Testis (tissue), 3 donors: ENCODE measurements around the gene TCF4. TPM values are rescaled to one million over a fixed set of nuclear protein-coding genes. Genes with fewer than 3 reads are reported as not detected.

Source experiments
- DNase-seq: peaks from one replicate; pipeline ENCODE4 v3.0.0-alpha.2; 2019
- H3K27ac ChIP-seq, 2 donors: fragments of 200-600 bp; sonication (generic); one replicate each; pipeline ENCODE4 v1.5.1; 2019
- H3K27me3 ChIP-seq: fragments of 200-600 bp; sonication (generic); one replicate; pipeline ENCODE4 v1.5.1; 2019
- H3K36me3 ChIP-seq: fragments of 200-600 bp; sonication (generic); one replicate; pipeline ENCODE4 v1.5.1; 2017; ENCODE audit warnings: low read depth; ENCODE audit errors: missing control alignments
- H3K4me1 ChIP-seq: fragments of 200-600 bp; sonication (generic); one replicate; pipeline ENCODE4 v1.5.1; 2019
- H3K4me3 ChIP-seq, 2 donors: fragments of 200-600 bp; sonication (generic); one replicate each; pipeline ENCODE4 v1.5.1; 2017 to 2019
- H3K9me3 ChIP-seq: fragments of 200-600 bp; sonication (generic); one replicate; pipeline ENCODE4 v1.5.1; 2017
- POLR2A ChIP-seq: fragments of 450-650 bp; IDR thresholded peaks from one replicate; pipeline ENCODE4 v1.6.1; 2017; ENCODE audit warnings: antibody characterized with exemption, mild to moderate bottlenecking, moderate library complexity
- WGBS, 2 donors: methylation state at CpG; one replicate each; pipeline ENCODE4 v1.1.5; 2018; 5-methylcytosine and 5-hydroxymethylcytosine counted together
- intact Hi-C: fragments of 100-400 bp; cut with DNase I; formaldehyde crosslinking; loops from one replicate; pipeline ENCODE4 v1.15.1; 2023; ENCODE audit warnings: low total_unique reads
- polyA plus RNA-seq: library from polyadenylated mRNA; stranded (reverse); fragments of 350-450 nt; fragmentation: Illumina TruSeq; extraction: RNeasy Lipid Tissue Mini Kit (QIAGEN cat#74804); gene quantifications from one replicate; pipeline ENCODE4 v1.2.3, GENCODE V29; 2014; ENCODE audit warnings: low read depth, low replicate concordance; ENCODE audit not compliant: insufficient read depth
- total RNA-seq, 2 donors: library from RNA; depleted of rRNA; stranded (reverse); fragments of >200 nt; gene quantifications; one replicate each; pipeline ENCODE4 v1.2.3, GENCODE V29; 2016
- TF ChIP-seq, protein P1 (sequence below), 3 experiments: fragments of 450-650 bp in 2 of 3; fragments of 200-600 bp in 1 of 3; sonication (generic) in 1 of 3; IDR thresholded peaks; one replicate each; pipeline ENCODE4 v1.5.1; 2016 to 2019; ENCODE audit warnings: antibody characterized with exemption in 3 of 3, mild to moderate bottlenecking in 2 of 3, moderate library complexity in 1 of 3

Gene TCF4
- total and polyA plus RNA-seq, 3 donors from 2014 or later: 50.8 to 122 (median 110) TPM

DNA sequence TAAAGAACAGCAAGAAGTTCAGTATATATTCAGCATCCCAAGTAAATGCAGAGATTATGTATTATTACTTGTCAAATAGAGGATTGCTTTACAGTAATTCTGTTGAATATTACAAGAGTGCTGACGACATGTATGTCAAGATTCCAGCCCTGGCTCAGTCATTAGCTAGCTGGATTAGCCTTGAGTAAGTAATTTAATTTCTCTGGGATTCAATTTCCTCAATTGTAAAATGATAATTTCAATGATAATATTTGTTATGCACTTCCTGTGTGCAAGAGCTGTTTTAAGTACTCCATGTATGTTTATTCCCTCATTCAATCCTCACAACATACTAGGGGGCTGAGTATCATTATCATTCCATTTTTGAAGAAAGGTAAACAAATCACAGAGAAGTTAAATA, 44.0 kb downstream of the TCF4 start:
- WGBS, 2 donors: 82% methylated on average over 1 of the region's 1 CpG

DNA sequence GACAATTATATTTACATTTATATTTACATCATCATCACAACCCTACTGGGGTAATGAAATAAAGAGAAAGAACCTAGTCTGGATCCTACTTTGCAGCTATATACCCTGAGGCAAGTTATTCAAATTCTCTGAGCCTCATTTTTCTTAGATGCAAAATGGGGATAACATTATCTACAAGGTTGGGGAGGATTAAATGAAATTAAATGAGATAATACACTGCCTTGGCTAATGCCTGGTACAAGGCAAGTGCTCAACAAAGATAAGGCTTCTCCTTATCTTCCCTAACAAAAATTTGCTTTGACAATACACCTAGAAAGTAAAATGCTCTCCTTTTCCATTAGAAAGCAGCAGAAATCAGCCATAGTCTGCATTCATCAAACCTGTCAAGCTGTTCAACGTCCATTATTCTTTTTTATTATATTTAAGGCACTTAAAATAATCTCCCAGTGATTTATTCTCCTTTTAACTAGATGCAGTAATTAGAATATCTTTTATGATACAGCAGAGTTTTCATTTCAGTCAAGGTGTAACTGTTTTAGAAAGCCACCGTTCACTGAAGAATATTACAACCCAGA, 44.8 kb downstream of the TCF4 start:
- no peak overlapping the region for H3K4me3 ChIP-seq
- WGBS, 2 donors: 66 to 81% methylated on average over 2 of the region's 2 CpGs

More for the DNA sequence above, 44.0 kb downstream of the TCF4 start:
- intact Hi-C loops: no loop called here
- no peaks in the 10 kb centered on the region for H3K4me1 ChIP-seq
- DNase-seq: no peak
- no peaks in the 10 kb centered on the region for H3K27me3 ChIP-seq
- no peak overlapping the region for H3K27ac ChIP-seq
- no peak for TF ChIP-seq POLR2A
- TF ChIP-seq, protein P1, sequence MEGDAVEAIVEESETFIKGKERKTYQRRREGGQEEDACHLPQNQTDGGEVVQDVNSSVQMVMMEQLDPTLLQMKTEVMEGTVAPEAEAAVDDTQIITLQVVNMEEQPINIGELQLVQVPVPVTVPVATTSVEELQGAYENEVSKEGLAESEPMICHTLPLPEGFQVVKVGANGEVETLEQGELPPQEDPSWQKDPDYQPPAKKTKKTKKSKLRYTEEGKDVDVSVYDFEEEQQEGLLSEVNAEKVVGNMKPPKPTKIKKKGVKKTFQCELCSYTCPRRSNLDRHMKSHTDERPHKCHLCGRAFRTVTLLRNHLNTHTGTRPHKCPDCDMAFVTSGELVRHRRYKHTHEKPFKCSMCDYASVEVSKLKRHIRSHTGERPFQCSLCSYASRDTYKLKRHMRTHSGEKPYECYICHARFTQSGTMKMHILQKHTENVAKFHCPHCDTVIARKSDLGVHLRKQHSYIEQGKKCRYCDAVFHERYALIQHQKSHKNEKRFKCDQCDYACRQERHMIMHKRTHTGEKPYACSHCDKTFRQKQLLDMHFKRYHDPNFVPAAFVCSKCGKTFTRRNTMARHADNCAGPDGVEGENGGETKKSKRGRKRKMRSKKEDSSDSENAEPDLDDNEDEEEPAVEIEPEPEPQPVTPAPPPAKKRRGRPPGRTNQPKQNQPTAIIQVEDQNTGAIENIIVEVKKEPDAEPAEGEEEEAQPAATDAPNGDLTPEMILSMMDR (IDR thresholded peaks at IDR 0.05): no peak
- no peaks in the 10 kb centered on the region for H3K9me3 ChIP-seq
- H3K36me3 ChIP-seq: no peaks in the 10 kb centered on the region
- H3K4me3 ChIP-seq: no peak overlapping the region

DNA sequence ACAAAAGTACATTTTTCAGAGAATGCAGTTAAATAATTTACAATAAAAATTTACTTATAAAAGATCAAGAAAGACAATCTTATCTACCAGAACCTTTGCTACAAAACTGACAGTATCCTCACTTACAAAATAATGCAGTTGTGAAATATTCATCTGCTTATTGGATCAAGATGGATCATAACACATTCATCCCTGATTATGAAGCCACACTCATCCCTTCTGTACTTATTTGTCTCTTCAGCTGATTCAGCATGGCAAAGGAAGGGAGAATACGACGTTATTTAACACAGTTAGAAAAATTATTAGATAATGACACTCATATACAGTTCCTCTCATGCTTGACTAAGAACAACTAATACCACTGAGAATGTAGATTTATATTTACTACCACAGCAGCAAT, 46.4 kb downstream of the TCF4 start:
- WGBS, 2 donors: 74% methylated on average over 2 of the region's 2 CpGs
- Histone ChIP-seq H3K4me3 (no peak overlapping the region), H3K27me3 (no peaks in the 10 kb centered on the region), H3K27ac (no peak overlapping the region), H3K36me3 (no peaks in the 10 kb centered on the region), H3K9me3 (no peaks in the 10 kb centered on the region), H3K4me1 (no peaks in the 10 kb centered on the region)
- intact Hi-C loops: no loop called here
- DNase-seq: no peak
- TF ChIP-seq POLR2A: no peak
- TF ChIP-seq, protein P1 (IDR thresholded peaks at IDR 0.05): no peak

More for the DNA sequence above, 44.8 kb downstream of the TCF4 start:
- H3K9me3 ChIP-seq: no peaks in the 10 kb centered on the region
- no peak for TF ChIP-seq POLR2A
- TF ChIP-seq, protein P1 (IDR thresholded peaks at IDR 0.05): no peak
- H3K27ac ChIP-seq: no peak overlapping the region
- H3K36me3 ChIP-seq: no peaks in the 10 kb centered on the region
- no peaks in the 10 kb centered on the region for H3K4me1 ChIP-seq
- DNase-seq: no peak
- intact Hi-C loops: no loop called here
- no peaks in the 10 kb centered on the region for H3K27me3 ChIP-seq

DNA sequence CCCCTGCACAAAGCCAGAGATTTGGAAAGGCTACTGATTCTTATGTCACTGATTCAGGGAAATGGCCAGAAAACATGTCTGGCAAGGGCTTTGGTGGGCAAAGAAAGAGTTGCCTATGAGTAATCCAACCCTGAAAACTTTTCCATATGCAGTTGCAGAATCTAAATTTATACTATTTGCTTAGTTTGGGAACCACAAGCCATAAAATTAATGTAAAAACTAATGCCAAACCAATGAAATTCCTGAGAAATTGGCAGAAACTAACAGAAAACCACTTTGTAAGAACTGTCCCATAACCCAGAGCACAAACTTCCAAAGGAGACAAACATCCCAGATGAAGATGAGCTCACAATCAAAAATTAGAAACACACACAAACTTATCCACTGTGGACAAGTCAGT, 48.8 kb downstream of the TCF4 start:
- DNase-seq: no peak
- intact Hi-C loops: no loop called here
- H3K9me3 ChIP-seq: no peaks in the 10 kb centered on the region

DNA sequence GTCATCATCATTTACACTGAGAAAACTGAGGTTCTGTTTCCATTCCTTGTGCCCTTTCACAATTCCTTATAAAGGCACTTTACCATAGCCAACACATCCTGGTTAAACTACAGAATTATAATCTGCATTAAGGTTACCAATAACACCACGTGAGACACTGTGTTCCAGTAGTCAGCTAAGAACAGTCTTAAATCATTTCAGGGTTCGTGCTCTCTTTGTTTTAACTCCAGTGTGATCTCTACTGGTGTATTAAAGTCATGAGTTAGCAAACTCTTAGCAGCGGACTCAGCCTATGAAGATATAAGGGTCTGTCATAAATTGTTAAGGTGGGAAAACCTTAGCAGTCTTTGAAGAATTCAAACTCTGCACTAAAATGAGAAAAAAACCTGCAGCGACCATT, 53.0 kb downstream of the TCF4 start:
- Histone ChIP-seq H3K4me1 (peaks cover 17% of the 10 kb centered on the region), H3K9me3 (no peaks in the 10 kb centered on the region), H3K27ac (no peak overlapping the region), H3K36me3 (no peaks in the 10 kb centered on the region), H3K4me3 (no peak overlapping the region), H3K27me3 (no peaks in the 10 kb centered on the region)
- intact Hi-C loops: no loop called here
- no peak for DNase-seq
- TF ChIP-seq POLR2A: no peak
- TF ChIP-seq, protein P1 (IDR thresholded peaks at IDR 0.05): no peak
- 45 to 54% methylated on average over 4 of the region's 4 CpGs for WGBS, 2 donors

More for the DNA sequence above, 48.8 kb downstream of the TCF4 start:
- TF ChIP-seq, protein P1 (IDR thresholded peaks at IDR 0.05): no peak
- no peak for TF ChIP-seq POLR2A
- Histone ChIP-seq H3K4me1 (peaks cover 5% of the 10 kb centered on the region), H3K27ac (no peak overlapping the region), H3K36me3 (no peaks in the 10 kb centered on the region), H3K27me3 (no peaks in the 10 kb centered on the region), H3K4me3 (no peak overlapping the region)
